Activated naive CD8-positive, alpha-beta T cell treated with anti-CD3 and anti-CD28 coated beads, Interleukin-2, amount 50 U/mL, for 24 hours (primary cell): ENCODE data around the gene RUNX3.

Experiments
- ATAC-seq: fragments of 150-1000 bp; cut with Tn5 transposase; one replicate; pipeline ENCODE4 v1.10.0; 2021
- DNase-seq: peaks from one replicate; pipeline ENCODE4 v3.0.0; 2021
- H3K27ac Mint-ChIP-seq: one replicate; pipeline ENCODE4 v1.8.0; 2021; ENCODE audit warnings: mild to moderate bottlenecking, mixed read lengths
- H3K27me3 Mint-ChIP-seq: one replicate; pipeline ENCODE4 v1.8.0; 2021; ENCODE audit warnings: mixed read lengths
- H3K36me3 Mint-ChIP-seq: one replicate; pipeline ENCODE4 v1.8.0; 2021; ENCODE audit warnings: low read depth, mixed read lengths
- H3K4me1 Mint-ChIP-seq: one replicate; pipeline ENCODE4 v1.8.0; 2021; ENCODE audit warnings: mixed read lengths
- H3K4me3 Mint-ChIP-seq: one replicate; pipeline ENCODE4 v1.8.0; 2021; ENCODE audit warnings: mild to moderate bottlenecking, moderate library complexity, mixed read lengths
- H3K9me3 Mint-ChIP-seq: one replicate; pipeline ENCODE4 v1.8.0; 2021; ENCODE audit warnings: mixed read lengths

The RUNX3 gene

DNA sequence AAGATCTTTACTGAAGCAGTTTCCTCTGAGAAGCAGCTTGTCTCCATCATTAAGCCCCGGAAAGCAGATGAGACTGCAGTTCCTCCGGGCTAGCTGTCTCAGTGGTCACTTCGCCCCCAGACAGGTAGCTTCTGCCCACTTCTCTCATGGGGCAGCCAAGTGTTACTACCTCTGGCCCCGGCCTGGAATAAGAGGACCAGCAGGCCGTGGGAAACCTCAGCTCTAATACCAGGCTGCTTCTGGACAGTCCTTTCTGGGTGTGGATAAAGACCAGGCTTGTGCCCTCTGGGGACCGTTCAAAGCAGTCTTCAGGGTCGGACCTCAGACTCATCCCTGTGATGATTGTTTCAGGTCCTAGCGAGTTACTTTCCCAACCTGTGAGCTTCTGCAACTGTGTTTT, 54.8 kb downstream of the RUNX3 start:
- no peak overlapping the region for H3K4me3 Mint-ChIP-seq
- H3K27ac Mint-ChIP-seq = no peak overlapping the region

DNA sequence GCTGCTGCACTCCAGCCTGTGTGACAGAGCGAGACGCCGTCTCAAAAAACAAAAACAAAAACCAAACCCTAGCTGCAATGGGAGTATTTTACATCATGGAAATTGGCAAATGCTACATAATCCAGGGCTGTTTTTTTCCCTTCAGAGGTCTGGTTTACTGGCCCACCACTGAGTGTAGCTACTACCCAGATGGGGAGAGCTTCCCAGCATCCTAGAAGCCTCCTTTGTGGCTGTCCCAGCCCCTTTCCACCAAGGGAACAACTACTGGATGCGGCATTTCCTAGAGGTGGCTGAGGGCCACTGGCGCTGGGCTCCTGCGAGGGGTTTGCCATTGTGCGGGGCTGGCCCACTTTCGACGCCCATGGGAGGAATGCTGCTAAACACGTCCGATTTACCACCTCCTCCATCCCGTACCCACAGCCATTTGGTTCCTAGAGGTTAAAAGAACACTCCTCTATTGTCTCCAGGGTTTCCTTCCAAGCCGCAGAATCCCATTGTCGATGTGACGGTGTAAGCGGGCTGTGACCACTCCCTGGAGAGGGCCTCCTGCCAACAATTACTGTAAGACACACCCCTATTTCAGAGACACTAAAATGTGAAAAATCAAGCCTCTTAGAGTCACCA, 55.4 kb downstream of the RUNX3 start:
- Mint-ChIP-seq H3K27ac (no peak overlapping the region), H3K4me1 (peaks cover 17% of the 10 kb centered on the region)
- no peak for DNase-seq

More for the DNA sequence above, 54.8 kb downstream of the RUNX3 start:
- Mint-ChIP-seq H3K36me3 (no peaks in the 10 kb centered on the region), H3K9me3 (peaks cover 2% of the 10 kb centered on the region), H3K27me3 (peaks cover 5% of the 10 kb centered on the region), H3K4me1 (peaks cover 17% of the 10 kb centered on the region)
- no peak for DNase-seq
- no peak for ATAC-seq

DNA sequence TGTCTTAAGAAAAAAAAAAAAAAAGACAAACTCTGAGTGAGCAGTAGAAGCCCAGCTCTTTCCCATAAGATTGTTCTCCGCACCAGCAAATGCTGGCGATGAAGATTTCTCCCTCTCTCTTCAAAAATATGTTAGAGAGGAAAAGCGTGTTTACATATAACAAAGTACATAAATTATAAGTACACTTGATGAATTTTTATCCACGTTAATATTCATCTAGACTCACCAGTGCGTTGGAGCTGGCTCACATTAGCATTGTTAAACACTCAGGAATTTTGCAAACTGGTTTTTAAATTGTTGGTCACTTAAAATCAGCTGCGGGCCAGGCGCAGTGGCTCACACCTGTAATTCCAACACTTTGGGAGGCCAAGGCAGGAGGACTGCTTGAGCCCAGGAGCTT, 56.0 kb downstream of the RUNX3 start:
- Mint-ChIP-seq H3K27ac (no peak overlapping the region), H3K27me3 (peaks cover 5% of the 10 kb centered on the region), H3K36me3 (no peaks in the 10 kb centered on the region), H3K9me3 (no peaks in the 10 kb centered on the region), H3K4me1 (peaks cover 20% of the 10 kb centered on the region), H3K4me3 (no peak overlapping the region)
- ATAC-seq (no peak), DNase-seq (no peak)

More for the DNA sequence above, 55.4 kb downstream of the RUNX3 start:
- no peak for ATAC-seq
- Mint-ChIP-seq H3K36me3 (no peaks in the 10 kb centered on the region), H3K4me3 (no peak overlapping the region), H3K9me3 (no peaks in the 10 kb centered on the region), H3K27me3 (peaks cover 5% of the 10 kb centered on the region)

DNA sequence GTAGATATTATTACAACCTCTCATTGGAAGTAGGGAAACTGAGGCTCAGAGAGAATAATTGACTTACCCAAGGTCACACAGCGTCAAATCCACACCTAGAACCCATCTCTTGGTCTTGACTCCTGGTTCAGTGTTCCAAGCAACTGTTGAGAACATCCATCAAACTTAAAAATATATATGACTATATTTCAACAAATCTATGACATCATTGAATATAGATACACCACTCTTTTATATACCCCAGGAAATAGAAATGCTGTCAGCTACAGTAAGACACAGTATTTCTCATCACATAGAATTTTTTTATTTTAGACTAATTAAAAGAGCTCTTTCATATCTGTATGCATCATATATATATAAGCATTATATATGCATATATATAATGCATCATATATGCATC, 56.9 kb downstream of the RUNX3 start:
- no peak for DNase-seq
- Mint-ChIP-seq H3K27me3 (peaks cover 2% of the 10 kb centered on the region), H3K36me3 (no peaks in the 10 kb centered on the region), H3K4me1 (peaks cover 20% of the 10 kb centered on the region), H3K9me3 (no peaks in the 10 kb centered on the region), H3K4me3 (no peak overlapping the region), H3K27ac (no peak overlapping the region)
- no peak for ATAC-seq

DNA sequence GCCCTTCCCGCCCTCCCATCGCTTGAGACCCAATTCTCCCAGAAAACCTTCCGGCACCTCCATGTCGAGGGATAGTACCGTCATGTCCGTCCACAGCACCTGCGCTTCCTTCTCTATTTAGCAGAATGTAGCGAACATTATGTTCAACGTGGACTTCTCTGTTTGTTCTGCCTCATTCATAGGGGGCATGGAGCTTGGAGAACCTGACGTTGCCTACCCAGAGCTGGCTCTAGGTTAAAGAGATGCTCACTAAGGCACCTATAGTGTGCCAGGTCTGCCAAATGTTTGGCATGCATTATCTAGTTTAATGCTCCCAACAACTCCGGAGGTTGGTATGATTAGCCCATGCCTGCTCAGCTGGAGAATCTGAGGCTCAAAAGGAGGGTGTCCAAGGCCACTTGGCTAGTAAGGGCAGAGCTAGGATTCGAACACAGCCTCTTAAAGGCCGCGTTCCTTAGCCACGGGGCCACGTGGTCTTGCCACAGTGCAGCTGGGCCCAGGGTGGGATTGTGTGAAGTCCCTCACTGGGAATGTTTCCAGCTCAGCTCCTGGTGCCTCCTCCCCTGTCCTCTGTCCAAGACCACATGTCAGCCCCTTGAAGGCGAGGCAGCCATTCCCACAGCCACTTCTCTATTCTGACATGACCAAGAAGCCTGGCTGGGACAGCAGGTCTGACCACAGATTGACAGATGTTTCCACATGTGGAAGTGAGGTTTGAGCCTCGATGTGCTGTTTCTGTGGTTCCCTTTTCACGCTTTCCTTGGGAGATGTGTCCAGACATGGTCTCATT, 57.8 kb downstream of the RUNX3 start:
- Mint-ChIP-seq H3K27ac (no peak overlapping the region), H3K4me1 (peaks cover 20% of the 10 kb centered on the region), H3K36me3 (no peaks in the 10 kb centered on the region), H3K9me3 (no peaks in the 10 kb centered on the region), H3K4me3 (no peak overlapping the region), H3K27me3 (peaks cover 5% of the 10 kb centered on the region)
- DNase-seq (no peak), ATAC-seq (no peak)

DNA sequence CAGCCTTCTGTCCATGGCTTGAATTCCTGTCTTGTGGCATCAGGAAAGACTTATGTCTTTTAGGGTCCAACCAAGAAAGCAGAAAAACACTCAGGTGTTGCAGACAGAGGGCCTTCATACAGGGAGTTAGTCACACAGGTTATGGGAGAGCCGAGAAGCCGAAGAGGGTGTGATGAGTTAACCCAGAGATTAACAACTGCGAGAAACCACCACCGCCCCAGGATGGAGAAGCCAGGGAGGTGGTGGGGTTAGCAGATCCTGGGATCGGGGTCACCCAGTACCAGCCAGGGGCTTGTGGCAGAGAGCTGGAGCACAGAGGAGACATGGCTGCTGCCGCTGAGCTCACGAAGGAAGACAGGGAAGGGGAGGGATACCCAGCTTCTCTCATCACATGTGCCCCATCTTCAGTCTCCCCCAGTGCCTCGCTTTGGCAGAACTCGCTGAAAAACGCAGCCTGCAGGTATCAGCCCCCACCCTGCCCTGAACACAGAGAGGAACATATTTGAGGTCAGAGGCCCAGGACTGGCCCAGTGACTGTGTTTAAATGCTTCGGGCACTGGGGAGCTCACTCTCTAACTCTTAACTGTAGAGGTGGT, 58.7 kb downstream of the RUNX3 start:
- DNase-seq (no peak), ATAC-seq (no peak)
- peaks cover 20% of the 10 kb centered on the region for H3K4me1 Mint-ChIP-seq
- H3K27ac Mint-ChIP-seq = no peak overlapping the region
- H3K4me3 Mint-ChIP-seq = peak overlapping the region; percentile 17
- peaks cover 5% of the 10 kb centered on the region for H3K27me3 Mint-ChIP-seq
- H3K36me3 Mint-ChIP-seq = no peaks in the 10 kb centered on the region
- no peaks in the 10 kb centered on the region for H3K9me3 Mint-ChIP-seq

DNA sequence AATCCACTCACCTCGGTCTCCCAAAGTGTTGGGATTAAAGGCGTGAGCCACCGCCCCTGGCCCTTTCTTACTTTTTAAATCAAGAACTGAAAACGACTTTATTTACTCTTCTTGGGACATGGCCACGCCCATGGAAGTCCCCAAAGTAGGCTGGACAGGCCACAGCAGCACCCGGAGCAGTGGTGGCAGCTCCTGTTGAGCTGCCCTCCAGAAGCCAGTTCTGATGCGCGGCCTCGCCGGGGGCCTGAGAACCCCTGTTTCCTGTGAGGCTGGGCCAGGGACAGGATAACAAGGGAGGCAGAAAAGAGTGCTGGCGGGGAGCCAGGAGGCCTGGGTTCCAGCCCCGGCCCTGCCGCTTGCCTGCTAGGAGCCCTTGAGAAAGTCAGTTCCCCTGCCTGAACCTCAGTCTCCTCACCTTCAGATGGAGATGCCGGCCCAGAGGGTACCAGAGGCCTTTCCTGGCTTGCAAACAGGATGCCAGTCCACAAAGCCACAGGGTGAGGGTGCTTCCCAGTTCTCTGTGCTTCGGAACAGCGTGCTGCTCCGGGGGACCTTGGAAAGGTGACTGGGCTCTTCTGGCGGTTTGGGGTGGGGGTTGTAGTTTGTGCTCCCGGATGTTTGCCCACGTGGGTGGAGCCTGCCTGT, 59.4 kb downstream of the RUNX3 start:
- DNase-seq (peak; percentile 30), ATAC-seq (peak; percentile 31)
- Mint-ChIP-seq H3K36me3 (no peaks in the 10 kb centered on the region), H3K4me1 (peaks cover 20% of the 10 kb centered on the region), H3K27me3 (peaks cover 5% of the 10 kb centered on the region), H3K9me3 (no peaks in the 10 kb centered on the region), H3K4me3 (peak overlapping the region; percentile 17), H3K27ac (no peak overlapping the region)

DNA sequence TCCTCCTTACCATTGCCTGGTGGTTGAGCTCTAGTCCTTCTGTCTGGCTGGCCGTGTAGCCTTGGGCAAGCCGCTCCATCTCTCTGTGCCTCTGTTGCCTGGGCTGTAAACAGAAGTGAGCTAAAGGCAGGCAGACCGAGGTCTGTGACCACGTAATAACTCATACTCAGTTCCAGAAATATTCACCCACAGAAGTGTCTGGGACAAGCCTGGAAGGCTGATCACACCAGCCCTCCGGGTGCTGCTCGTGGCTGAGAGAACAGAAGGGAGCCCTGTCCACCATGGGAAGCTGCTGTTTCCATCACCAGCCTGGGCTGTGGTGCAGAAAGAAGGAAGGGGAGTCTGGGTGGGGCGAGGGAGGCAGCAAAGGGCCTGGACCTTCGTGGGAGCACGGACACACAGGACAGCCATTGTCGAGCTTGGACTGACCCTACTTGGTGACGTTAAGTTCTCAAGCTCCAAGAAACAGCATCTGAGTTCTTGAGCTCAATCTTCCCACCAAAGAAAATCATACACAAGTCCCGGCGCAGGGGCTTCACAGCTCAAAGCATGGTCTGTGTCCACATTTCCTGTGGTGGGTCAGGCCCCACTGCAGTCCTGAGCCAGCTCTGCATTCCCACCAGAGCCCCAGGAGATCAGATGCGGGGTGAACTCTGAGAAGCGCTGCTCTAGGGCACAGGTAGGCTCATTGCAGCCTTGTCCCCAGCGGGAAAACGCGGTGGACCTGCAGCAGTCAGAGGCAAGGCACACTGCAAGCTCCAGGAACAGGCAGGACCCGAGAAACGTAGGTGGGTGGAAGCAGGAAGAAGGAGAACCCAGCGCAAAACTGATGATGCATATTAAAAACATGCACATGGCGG, 61.8 kb downstream of the RUNX3 start:
- H3K27me3 Mint-ChIP-seq = peaks cover 5% of the 10 kb centered on the region
- H3K4me3 Mint-ChIP-seq = no peak overlapping the region
- peaks cover 20% of the 10 kb centered on the region for H3K4me1 Mint-ChIP-seq
- no peaks in the 10 kb centered on the region for H3K9me3 Mint-ChIP-seq
- no peak overlapping the region for H3K27ac Mint-ChIP-seq
- ATAC-seq (no peak), DNase-seq (no peak)
- no peaks in the 10 kb centered on the region for H3K36me3 Mint-ChIP-seq

DNA sequence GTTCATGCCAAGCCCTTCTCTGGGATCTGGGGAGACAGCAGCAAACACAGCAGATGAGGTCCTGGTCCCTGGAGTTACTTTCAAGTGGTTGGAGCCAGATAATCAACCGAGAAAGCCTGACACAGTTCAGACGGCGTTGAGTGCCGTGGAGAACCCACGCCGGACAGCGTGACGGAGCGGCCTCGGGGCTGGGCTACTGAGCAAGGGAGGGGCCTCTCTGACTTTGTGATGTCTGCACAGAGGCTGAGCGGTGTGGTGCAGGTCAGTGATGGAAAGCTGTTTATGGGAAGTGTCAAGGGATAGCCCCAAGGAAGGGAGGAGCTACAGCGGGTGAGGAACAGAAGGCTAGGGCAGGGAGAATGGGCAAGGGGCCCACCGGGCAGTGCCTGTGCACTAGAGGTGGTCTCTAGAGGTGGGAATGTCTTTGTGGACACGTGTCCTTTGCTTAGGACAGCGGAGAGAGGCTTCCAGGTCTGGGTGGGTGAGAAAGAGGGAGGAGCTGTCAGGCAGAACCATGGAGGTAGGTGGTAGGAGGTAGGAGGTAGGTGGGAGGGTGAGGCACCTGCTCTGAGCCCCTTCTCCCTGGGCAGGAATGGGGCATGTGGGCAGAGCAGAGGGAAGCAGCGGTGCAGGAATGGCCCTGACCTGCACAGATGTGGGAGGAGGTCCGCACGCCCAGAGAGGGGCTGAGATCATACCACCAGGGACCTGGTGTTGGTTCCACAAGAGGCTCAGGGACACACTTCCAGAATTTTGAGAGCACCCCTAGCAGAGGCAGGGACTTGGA, 62.8 kb downstream of the RUNX3 start:
- Mint-ChIP-seq H3K27me3 (peaks cover 5% of the 10 kb centered on the region), H3K36me3 (no peaks in the 10 kb centered on the region), H3K27ac (no peak overlapping the region), H3K4me1 (peaks cover 20% of the 10 kb centered on the region), H3K9me3 (no peaks in the 10 kb centered on the region), H3K4me3 (no peak overlapping the region)
- ATAC-seq (no peak), DNase-seq (no peak)

DNA sequence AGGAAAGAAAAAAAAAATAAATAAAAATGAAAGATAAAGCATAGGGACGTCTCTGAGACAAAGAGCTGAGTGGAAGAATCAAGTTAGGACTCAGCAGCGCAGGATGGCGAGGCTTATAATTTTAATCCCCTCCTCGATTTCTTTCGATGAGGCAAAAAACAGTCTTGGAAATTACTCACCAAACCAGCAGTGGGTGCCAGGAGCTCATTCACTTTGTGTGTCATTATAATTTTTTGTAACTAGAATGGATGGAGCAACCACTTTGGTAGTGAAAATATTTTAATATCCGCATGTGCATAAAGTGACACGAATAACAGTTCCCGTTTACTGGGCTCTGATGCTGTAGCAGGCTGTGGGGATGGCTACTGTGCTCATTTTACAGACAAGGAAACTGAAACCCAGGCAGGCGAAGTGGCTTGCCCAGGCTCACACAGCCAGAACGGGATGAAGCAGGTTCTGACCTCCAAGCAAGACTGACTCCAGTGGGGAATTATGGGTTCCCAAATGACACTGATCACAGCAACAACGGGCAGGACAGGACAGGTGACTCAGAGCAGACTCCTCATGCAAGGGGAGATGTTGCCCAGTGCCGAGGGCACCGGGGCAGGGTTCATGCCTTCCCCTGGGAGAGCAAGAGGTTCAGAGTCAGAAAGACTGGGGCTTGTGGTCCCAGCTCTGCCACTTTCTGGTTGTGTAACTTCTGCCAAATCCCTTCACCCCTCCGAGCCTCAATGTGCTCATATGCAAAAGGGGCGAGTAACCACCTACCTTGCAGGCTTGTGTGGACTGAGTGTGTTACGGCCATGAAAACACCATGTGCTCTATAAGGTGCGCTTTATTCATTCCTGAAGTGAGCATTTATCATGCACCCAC, 63.6 kb downstream of the RUNX3 start:
- no peaks in the 10 kb centered on the region for H3K9me3 Mint-ChIP-seq
- ATAC-seq (no peak), DNase-seq (no peak)
- H3K4me3 Mint-ChIP-seq = no peak overlapping the region
- H3K27ac Mint-ChIP-seq = no peak overlapping the region
- peaks cover 14% of the 10 kb centered on the region for H3K4me1 Mint-ChIP-seq
- H3K27me3 Mint-ChIP-seq = peaks cover 3% of the 10 kb centered on the region
- no peaks in the 10 kb centered on the region for H3K36me3 Mint-ChIP-seq

DNA sequence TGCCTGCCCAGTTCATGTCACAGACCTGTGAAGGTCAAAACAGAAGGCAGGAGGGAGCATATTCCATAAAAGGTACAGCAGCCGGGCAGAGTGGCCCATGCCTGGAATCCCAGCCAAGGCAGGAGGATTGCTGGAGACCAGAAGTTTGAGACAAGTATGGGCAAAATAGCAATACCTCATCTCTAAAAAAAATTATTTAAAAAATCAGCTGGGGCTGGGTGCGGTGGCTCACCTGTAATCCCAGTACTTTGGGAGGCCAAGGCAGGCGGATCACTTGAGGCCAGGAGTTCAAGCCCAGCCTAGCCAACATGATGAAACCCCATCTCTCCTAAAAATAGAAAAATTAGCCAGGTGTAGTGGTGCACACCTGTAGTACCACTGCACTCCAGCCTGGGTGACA, 64.5 kb downstream of the RUNX3 start:
- H3K27me3 Mint-ChIP-seq = peaks cover 3% of the 10 kb centered on the region
- H3K4me1 Mint-ChIP-seq = peaks cover 6% of the 10 kb centered on the region
- H3K27ac Mint-ChIP-seq = no peak overlapping the region
- no peaks in the 10 kb centered on the region for H3K9me3 Mint-ChIP-seq
- ATAC-seq = no peak
- no peak for DNase-seq
- no peak overlapping the region for H3K4me3 Mint-ChIP-seq
- H3K36me3 Mint-ChIP-seq = no peaks in the 10 kb centered on the region

DNA sequence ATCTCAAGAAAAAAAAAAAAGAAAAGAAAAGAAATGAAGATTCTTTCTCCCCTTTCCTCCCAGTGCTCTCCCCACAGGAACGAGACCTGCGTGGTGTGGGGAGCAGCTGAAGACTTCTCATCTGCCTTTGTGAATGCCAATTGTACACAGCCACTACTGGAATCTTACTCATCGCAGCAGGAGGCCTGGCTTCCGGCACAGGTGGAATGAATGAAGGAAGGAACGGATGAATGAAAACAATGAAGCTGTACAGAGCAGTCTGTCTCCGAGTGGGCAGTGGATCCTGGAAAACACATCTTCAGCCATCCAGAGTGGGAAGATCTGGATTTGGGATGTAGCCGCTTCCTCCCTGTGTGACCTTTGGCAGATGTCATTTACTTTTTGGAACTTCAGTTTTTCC, 64.9 kb downstream of the RUNX3 start:
- H3K4me3 Mint-ChIP-seq = no peak overlapping the region
- H3K36me3 Mint-ChIP-seq = no peaks in the 10 kb centered on the region
- H3K27me3 Mint-ChIP-seq = peaks cover 3% of the 10 kb centered on the region
- H3K4me1 Mint-ChIP-seq = peaks cover 3% of the 10 kb centered on the region
- DNase-seq (no peak), ATAC-seq (no peak)
- H3K27ac Mint-ChIP-seq = no peak overlapping the region
- no peaks in the 10 kb centered on the region for H3K9me3 Mint-ChIP-seq

DNA sequence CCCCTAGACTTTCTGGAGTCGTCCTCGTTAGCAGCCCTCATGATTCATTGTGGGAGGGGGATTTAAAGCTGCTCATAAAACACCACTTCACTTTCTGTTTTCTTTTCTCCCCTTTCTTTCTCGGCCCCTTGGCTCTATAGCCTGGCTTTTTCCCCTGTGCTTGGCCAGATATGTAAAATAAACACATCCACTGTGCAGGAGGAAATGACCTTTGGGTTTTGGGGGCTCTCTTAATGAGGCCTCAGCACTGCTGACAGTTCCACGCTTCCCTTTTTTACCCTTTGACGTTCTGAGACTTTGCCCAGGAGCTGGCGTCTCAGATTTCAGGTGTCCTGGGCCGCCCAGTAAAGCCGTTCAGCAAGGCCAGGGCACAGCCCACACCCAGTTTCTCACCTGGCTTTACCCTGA, 65.7 kb downstream of the RUNX3 start:
- H3K4me3 Mint-ChIP-seq = no peak overlapping the region
- no peaks in the 10 kb centered on the region for H3K9me3 Mint-ChIP-seq
- H3K4me1 Mint-ChIP-seq = peaks cover 3% of the 10 kb centered on the region
- H3K27me3 Mint-ChIP-seq = peaks cover 3% of the 10 kb centered on the region
- no peaks in the 10 kb centered on the region for H3K36me3 Mint-ChIP-seq
- ATAC-seq (no peak), DNase-seq (no peak)
- H3K27ac Mint-ChIP-seq = no peak overlapping the region
